H1 (cell line): ENCODE results near the gene SLC18A3. TPM values are rescaled to one million over a fixed set of nuclear protein-coding genes. Genes with fewer than 3 reads are reported as not detected.

ENCODE experiments used
- GABPA ChIP-seq: IDR thresholded peaks from 2 replicates; pipeline ENCODE4 v1.6.1; 2011; ENCODE audit warnings: mild to moderate bottlenecking, low read length, moderate library complexity, borderline replicate concordance; ENCODE audit not compliant: insufficient read depth
- POLR2AphosphoS5 ChIP-seq: IDR thresholded peaks from 2 replicates; pipeline ENCODE4 v1.6.1; 2011; ENCODE audit warnings: low read depth, low read length
- TEAD4 ChIP-seq: IDR thresholded peaks from 2 replicates; pipeline ENCODE4 v1.6.1; 2012; ENCODE audit warnings: low read depth, low read length, inconsistent platforms, mixed read lengths
- polyA plus RNA-seq, 7 experiments: library from polyadenylated mRNA; depleted of rRNA in 3 of 7; stranded (reverse) in 5 of 7; unstranded in 2 of 7; fragments of >200 nt in 5 of 7; fragments of 200-250 nt in 2 of 7; gene quantifications; 1 replicate in 5 of 7; 2 replicates in 1 of 7; 4 replicates in 1 of 7; pipeline versions ENCODE4 v1.2.1 to v1.2.3, GENCODE V29; 2011 to 2013; ENCODE audit warnings: missing spikeins in 2 of 7, mixed read lengths in 2 of 7
- total RNA-seq: library from RNA; stranded (reverse); fragmentation: NEBNext Ultra II Directional; extraction: Animal tissue kit (Norgen Biotek cat#: 25700); gene quantifications from 2 replicates; pipeline ENCODE4 v1.2.1, GENCODE V29; 2021
- TF ChIP-seq, protein P1 (sequence below): IDR thresholded peaks from 2 replicates; pipeline ENCODE4 v1.6.1; 2011; ENCODE audit warnings: low read depth, mild to moderate bottlenecking, low read length; ENCODE audit not compliant: insufficient read depth

SLC18A3 gene
- total and polyA plus RNA-seq, 2 of the 8 experiments (the other 6 are each of a cell fraction or from before 2014, with no cell fraction given), result 0.17 TPM; not detected in 1

- TF ChIP-seq, protein P1, sequence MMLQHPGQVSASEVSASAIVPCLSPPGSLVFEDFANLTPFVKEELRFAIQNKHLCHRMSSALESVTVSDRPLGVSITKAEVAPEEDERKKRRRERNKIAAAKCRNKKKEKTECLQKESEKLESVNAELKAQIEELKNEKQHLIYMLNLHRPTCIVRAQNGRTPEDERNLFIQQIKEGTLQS, result no peak
- TF ChIP-seq GABPA, result no peak
- TF ChIP-seq TEAD4, result no peak
- TF ChIP-seq POLR2AphosphoS5, result no peak
- TF ChIP-seq, all 59 proteins: peak for 0
Measured at GRCh38 chr10:49632406-49633317, 22.6 kb downstream of the SLC18A3 start (continued).
